ENCODE measurements around the gene PPFIA3.

Gene PPFIA3

GRCh38 chr19:49114630-49115363 is 4.5 kb upstream of the PPFIA3 start:
- Histone ChIP-seq H3K79me2 (ENCODE audit: insufficient read depth, low read length) (peaks cover 15% of the 10 kb centered on the region), H3K9me3 (ENCODE audit: insufficient read depth, low read length, severe bottlenecking) (no peaks in the 10 kb centered on the region), H3K4me2 (ENCODE audit: insufficient read depth, low read length) (peak overlapping the region; percentile 96), H3K4me3 (ENCODE audit: low read depth in 1 of 2, low read length in 2 of 2) (peak overlapping the region; percentile 44 to 65; a peak in 3 of 4 replicates), H3K9ac (ENCODE audit: low read depth, low read length) (peak overlapping the region; percentile 69), H3K4me1 (ENCODE audit: insufficient read depth, low read length) (peaks cover 50% of the 10 kb centered on the region), H3K27me3 (ENCODE audit: insufficient read depth, low read length, poor library complexity) (no peaks in the 10 kb centered on the region), H3K36me3 (ENCODE audit: insufficient read depth, low read length) (peaks cover 7% of the 10 kb centered on the region), H4K20me1 (ENCODE audit: insufficient read depth, low read length) (peaks cover 7% of the 10 kb centered on the region), H2AFZ (ENCODE audit: low read depth, low read length) (peak overlapping the region; percentile 95), H3K27ac (ENCODE audit: low read length) (peak overlapping the region; percentile 59)
- DNase-seq (peak; percentile 71), ATAC-seq (ENCODE audit: insufficient read depth, low read depth) (peak; percentile 10)
- no peak for TF ChIP-seq CTCF (IDR thresholded peaks at IDR 0.05; ENCODE audit: borderline replicate concordance, extremely low read depth, low read length, poor library complexity, severe bottlenecking)
- no peak for TF ChIP-seq EZH2 (IDR thresholded peaks at IDR 0.05; ENCODE audit: borderline replicate concordance, low read depth, low read length, severe bottlenecking)

GRCh38 chr19:49116544-49116943 is 2.8 kb upstream of the PPFIA3 start:
- Histone ChIP-seq H3K79me2 (ENCODE audit: insufficient read depth, low read length) (peaks cover 22% of the 10 kb centered on the region), H3K9me3 (ENCODE audit: insufficient read depth, low read length, severe bottlenecking) (no peaks in the 10 kb centered on the region), H3K4me3 (ENCODE audit: low read depth in 1 of 2, low read length in 2 of 2) (no peak overlapping the region), H3K4me2 (ENCODE audit: insufficient read depth, low read length) (no peak overlapping the region), H3K36me3 (ENCODE audit: insufficient read depth, low read length) (peaks cover 5% of the 10 kb centered on the region), H3K4me1 (ENCODE audit: insufficient read depth, low read length) (peaks cover 62% of the 10 kb centered on the region), H3K9ac (ENCODE audit: low read depth, low read length) (no peak overlapping the region), H4K20me1 (ENCODE audit: insufficient read depth, low read length) (peaks cover 6% of the 10 kb centered on the region), H2AFZ (ENCODE audit: low read depth, low read length) (no peak overlapping the region), H3K27me3 (ENCODE audit: insufficient read depth, low read length, poor library complexity) (no peaks in the 10 kb centered on the region), H3K27ac (ENCODE audit: low read length) (no peak overlapping the region)
- ATAC-seq (ENCODE audit: insufficient read depth, low read depth) (no peak), DNase-seq (no peak)
- TF ChIP-seq CTCF (IDR thresholded peaks at IDR 0.05; ENCODE audit: borderline replicate concordance, extremely low read depth, low read length, poor library complexity, severe bottlenecking) (no peak), EZH2 (IDR thresholded peaks at IDR 0.05; ENCODE audit: borderline replicate concordance, low read depth, low read length, severe bottlenecking) (no peak)

- Histone ChIP-seq H2AFZ (ENCODE audit: low read depth, low read length) (peak overlapping the region; percentile 90), H3K4me3 (ENCODE audit: low read depth in 1 of 2, low read length in 2 of 2) (peak overlapping the region; percentile 49 to 89), H3K36me3 (ENCODE audit: insufficient read depth, low read length) (peaks cover 5% of the 10 kb centered on the region), H3K4me2 (ENCODE audit: insufficient read depth, low read length) (peak overlapping the region; percentile 93), H3K4me1 (ENCODE audit: insufficient read depth, low read length) (peaks cover 61% of the 10 kb centered on the region), H3K27ac (ENCODE audit: low read length) (peak overlapping the region; percentile 93), H3K79me2 (ENCODE audit: insufficient read depth, low read length) (peaks cover 22% of the 10 kb centered on the region), H3K9ac (ENCODE audit: low read depth, low read length) (peak overlapping the region; percentile 84), H3K9me3 (ENCODE audit: insufficient read depth, low read length, severe bottlenecking) (no peaks in the 10 kb centered on the region), H3K27me3 (ENCODE audit: insufficient read depth, low read length, poor library complexity) (no peaks in the 10 kb centered on the region), H4K20me1 (ENCODE audit: insufficient read depth, low read length) (peaks cover 6% of the 10 kb centered on the region)
- no peak for ATAC-seq (ENCODE audit: insufficient read depth, low read depth)
- TF ChIP-seq EZH2 (IDR thresholded peaks at IDR 0.05; ENCODE audit: borderline replicate concordance, low read depth, low read length, severe bottlenecking): no peak
- no peak for DNase-seq
Measured at GRCh38 chr19:49117677-49118564, 1.4 kb upstream of the PPFIA3 start.
